Measurements from ENCODE around the gene ENTPD6.
"Not testable (repeated sequence)": the region's sequence is repeated elsewhere in the genome, so short reads cannot be mapped to it uniquely, and the experiment has no call there.

ENTPD6 gene

GRCh38 chr20:25223765-25224720, 28.5 kb downstream of the ENTPD6 start:
- DNase-seq (ENCODE audit: low read depth), result no peak

DNA sequence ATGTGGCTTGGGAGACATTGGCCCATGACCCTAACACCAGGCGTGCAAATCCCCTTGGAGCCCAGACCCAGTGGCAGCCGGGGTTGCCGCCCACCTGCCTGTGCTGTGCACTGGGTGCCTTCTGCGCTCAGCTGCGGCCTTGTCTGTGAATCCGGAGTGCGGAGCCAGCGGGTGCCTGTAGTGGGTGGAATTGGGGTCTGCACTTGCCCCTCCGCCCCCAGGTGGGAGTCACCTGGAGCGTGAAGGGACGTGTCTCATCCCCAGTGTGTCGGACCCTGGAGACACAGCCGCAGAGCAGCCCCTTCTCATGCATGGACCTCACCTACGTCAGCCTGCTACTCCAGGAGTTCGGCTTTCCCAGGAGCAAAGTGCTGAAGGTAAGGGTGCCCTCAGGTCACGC, 29.4 kb downstream of the ENTPD6 start:
- DNase-seq (ENCODE audit: low read depth), result no peak

DNA sequence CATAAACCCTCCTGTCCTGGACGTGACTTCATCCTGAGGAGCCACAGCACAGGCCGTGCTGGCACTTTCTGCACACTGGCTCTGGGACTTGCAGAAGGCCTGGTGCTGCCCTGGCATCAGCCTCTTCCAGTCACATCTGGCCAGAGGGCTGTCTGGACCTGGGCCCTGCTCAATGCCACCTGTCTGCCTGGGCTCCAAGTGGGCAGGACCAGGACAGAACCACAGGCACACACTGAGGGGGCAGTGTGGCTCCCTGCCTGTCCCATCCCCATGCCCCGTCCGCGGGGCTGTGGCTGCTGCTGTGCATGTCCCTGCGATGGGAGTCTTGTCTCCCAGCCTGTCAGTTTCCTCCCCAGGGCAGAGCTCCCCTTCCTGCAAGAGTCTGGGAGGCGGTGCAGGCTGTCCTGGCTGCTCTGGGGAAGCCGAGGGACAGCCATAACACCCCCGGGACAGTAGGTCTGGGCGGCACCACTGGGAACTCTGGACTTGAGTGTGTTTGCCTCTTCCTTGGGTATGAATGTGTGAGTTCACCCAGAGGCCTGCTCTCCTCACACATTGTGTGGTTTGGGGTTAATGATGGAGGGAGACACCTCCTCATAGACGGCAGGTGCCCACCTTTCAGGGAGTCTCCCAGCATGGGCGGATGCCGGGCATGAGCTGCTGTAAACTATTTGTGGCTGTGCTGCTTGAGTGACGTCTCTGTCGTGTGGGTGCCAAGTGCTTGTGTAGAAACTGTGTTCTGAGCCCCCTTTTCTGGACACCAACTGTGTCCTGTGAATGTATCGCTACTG, 30.3 kb downstream of the ENTPD6 start:
- no peak for DNase-seq (ENCODE audit: low read depth)

DNA sequence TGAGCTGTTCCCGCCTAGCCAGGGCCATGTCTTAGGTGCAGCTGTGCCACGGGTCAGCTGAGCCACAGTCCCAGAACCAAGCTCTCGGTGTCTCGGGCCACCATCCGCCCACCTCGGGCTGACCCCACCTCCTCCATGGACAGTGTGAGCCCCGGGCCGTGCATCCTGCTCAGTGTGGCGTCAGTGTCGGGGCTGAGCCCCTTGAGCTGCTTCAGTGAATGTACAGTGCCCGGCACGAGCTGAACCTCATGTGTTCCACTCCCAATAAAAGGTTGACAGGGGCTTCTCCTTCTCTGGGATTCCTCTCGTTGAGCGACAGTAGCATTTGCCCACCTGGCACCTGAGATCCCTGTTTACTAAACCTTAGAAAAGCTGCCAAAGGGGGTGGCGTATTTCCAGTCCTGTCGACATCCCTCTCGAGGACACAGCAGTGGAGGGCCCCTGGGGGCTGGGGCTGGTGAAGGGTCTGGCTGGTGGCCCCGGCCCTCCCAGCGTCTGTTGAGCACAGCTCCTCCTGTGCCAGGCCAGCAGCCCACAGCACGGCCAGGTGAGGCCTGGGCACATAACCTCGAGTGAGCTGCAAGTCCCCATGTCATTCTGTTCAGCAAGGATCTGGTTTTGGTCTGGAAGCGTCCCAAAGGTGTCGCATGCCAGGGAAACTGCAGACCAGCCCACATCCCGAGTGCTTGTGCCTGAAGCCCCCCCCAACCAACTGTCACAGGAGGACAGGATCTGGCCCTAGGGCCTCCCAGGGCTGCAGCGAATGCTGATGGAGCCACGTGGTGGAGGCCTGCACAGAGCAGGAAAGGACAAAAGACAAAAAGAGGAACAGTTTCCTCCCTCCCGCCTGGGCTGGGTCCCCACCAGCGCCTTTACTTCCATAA, 31.2 kb downstream of the ENTPD6 start:
- no peak for DNase-seq (ENCODE audit: low read depth)

- DNase-seq (ENCODE audit: low read depth), result no peak
Measured at GRCh38 chr20:25227317-25227831, 31.9 kb downstream of the ENTPD6 start.

DNA sequence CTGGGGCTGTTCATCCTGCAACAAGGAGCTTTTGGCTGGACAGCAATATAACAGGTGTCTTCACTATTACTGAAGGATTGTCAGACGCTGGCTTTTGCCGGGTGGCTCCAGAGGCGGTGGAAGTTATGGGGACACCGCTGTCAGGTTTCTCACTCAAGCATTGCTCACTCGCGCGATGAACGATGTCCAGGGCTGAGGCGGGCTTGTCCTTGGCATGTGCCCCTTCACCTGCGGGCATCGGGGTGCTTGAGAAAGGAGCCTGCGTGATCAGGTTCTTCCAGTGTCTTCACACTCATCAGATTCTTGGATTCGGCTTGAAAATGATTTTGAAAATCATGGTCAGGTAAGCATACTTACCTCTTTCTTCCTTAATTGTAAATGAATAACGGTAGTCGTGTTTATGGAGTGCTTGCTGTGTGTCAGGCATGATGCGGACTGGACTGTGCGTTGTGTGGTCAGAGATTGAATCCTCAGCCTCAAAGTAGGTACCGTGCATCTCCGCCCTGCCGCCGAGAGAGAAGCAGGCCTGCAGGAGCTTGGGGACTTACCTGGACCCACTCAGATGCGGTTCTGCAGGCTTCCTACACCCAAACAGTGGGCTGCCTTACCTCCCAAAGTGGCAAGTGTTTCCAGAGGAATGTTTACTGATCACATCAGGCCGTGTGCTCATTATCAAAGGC, 34.1 kb downstream of the ENTPD6 start:
- no peak for DNase-seq (ENCODE audit: low read depth)

- no peak for DNase-seq (ENCODE audit: low read depth)
Measured at GRCh38 chr20:25230166-25230831, 34.8 kb downstream of the ENTPD6 start.

DNA sequence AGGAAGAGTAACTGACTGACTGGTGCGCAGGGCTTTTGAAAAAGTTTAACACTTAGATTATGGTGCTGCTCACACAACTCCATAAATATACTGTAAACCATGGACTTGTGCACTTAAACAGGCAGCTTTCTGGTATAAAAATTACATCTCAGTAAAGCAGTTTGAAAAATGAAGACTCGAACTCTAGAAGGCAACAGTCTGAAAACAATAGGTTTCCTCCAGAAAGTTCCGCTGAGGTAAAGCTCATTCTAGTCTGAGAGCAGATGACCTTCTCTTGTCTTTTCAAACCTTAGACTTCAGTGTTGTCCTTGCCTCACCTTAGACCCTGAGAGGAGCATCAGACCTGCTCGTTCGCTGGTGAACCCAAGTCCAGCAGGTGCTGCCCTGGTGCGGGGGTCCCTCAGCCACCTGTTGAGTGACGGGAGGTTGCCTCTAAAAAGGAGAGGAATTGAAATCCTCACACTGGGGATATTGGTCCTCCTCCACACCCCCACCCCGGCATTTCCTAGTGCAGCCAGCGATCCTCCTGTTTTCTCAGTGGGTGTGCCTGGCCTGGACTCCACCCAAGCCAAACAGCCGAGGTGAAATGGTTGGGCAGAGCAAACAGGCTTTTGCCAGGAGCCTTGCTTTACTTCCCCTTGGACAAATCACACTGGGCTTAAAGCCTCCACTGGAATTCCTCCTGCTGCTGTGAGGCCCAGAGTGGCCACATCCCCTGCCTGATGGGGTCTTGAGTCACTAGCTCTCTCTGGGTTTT, 37.7 kb downstream of the ENTPD6 start:
- no peak for DNase-seq (ENCODE audit: low read depth)

DNA sequence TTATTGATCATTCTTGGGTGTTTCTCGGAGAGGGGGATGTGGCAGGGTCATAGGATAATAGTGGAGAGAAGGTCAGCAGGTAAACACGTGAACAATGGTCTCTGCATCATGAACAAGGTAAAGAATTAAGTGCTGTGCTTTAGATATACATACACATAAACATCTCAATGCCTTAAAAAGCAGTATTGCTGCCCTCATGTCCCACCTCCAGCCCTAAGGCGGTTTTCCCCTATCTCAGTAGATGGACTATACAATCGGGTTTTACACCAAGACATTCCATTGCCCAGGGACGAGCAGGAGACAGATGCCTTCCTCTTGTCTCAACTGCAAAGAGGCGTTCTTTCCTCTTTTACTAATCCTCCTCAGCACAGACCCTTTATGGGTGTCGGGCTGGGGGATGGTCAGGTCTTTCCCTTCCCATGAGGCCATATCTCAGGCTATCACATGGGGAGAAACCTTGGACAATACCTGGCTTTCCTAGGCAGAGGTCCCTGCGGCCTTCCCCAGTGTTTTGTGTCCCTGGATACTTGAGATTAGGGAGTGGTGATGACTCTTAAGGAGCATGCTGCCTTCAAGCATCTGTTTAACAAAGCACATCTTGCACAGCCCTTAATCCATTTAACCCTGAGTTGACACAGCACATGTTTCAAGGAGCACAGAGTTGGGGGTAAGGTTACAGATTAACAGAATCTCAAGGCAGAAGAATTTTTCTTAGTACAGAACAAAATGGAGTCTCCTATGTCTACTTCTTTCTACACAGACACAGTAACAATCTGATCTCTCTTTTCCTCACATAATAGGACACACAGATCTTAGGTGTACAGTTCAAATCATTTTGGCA, 38.7 kb downstream of the ENTPD6 start:
- not testable (repeated sequence) for DNase-seq (ENCODE audit: low read depth)

DNA sequence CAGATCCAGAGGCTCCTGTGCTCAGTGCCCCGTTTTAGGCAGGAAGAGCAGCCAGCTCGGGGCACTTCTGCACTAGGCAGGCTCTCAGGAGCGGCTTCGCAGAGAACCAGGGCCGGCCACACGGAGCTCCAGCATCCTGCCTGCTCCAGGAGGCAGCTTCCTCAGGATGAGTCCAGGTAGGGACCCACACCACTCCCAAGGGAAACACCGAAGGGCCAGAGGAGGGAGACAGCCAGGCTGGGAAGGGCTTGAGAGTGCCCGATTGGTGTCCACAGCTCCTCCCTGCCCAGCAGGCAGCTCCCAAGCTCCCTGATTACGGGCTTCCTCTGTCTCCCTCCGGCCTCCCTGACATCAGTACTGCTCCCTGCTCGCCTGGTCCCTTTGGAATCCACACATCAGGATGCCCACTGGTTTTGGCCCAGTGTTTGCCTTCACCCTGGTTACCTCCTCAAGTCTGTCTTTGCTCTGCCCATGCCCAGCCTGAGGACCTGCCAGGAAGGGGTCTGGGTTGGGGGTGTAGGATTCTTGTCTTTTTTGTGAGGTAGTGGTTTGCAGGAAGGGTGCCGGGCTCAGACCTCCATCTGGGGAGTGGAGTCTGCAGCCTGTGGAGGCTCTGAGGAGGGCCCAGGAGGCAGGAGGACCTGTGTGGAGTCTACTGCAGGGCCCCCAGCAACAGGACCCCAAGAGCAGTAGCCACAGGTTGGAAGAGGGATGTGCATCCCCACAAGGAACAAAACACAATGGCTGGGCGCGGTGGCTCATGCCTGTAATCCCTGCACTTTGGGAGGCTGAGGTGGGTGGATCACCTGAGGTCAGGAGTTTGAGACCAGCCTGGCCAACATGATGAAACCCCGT, 41.2 kb downstream of the ENTPD6 start:
- DNase-seq (ENCODE audit: low read depth), result no peak

GRCh38 chr20:25237610-25238318, 42.3 kb downstream of the ENTPD6 start:
- peak; percentile 30 for DNase-seq (ENCODE audit: low read depth)

- no peak for DNase-seq (ENCODE audit: low read depth)
Measured at GRCh38 chr20:25238319-25239037, 43.0 kb downstream of the ENTPD6 start.

DNA sequence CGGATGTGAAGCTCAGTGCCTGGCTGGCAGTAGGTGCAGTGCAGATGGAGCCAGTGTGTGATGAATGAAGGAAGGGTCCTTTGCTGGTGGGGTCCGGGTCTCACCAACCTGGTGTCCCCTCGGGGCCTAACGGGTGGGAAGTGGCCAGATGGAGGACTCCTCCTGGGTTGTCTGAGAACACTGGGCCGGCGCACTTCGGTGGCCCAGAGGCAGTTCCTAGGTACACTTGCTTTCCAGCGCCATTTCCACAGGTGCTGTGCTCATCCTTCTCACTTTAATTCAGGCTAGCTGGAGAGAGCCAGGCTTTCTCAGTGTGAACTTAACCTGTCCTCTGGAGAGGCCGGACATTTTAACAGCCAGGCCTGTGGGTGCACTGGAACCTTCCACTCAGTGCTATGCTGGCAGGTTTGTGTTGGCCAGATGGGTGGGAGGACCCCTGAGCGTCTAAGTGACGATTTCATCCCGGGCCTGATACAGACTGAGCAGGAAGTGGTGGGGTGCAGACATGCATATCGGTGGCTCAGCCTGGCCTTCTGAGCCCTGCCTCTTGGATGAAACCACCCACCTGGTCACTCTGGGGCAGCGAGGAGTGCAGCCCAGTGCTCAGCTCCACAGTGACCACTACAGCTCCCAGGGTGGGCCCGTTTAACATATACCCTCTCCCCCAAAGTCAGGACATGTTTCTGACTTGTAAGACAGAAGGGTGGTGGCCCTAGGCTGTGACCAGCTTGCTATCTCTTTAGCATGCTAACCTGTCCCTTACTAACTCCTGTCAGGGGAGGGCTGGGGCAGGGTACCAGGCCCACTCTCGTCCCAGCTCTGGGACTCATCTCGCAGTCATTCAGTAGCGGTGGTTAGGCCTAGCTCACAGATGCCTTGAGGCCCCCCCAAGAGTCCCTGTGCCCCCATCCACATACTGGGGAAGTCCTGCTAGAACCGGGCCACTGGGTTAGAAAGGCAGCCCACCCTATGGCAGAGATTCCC, 44.2 kb downstream of the ENTPD6 start:
- DNase-seq (ENCODE audit: low read depth), result no peak

- not testable (repeated sequence) for DNase-seq (ENCODE audit: low read depth)
Measured at GRCh38 chr20:25240851-25241658, 45.5 kb downstream of the ENTPD6 start.

DNA sequence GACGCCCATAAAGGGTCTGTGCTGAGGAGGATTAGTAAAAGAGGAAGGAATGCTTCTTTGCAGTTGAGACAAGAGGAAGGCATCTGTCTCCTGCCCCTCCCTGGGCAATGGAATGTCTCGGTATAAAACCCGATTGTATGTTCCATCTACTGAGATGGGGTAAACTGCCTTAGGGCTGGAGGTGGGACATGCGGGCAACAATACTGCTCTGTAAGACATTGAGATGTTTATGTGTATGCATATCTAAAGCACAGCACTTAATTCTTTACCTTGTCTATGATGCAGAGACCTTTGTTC, 46.1 kb downstream of the ENTPD6 start:
- DNase-seq (ENCODE audit: low read depth), result not testable (repeated sequence)
